Stomach (tissue), 9 donors: ENCODE measurements around the gene CCDC136. TPM values are rescaled to one million over a fixed set of nuclear protein-coding genes. Genes with fewer than 3 reads are reported as not detected.

Experiments
- DNase-seq, 2 donors: peaks; one replicate each; pipeline versions ENCODE4 v3.0.0 to v3.0.0-alpha.2; 2013 to 2019
- H3K27ac ChIP-seq, 5 donors: fragments of 200-600 bp in 4 of 5; sonication (generic) in 4 of 5; one replicate each; pipeline ENCODE4 v1.5.1; 2013 to 2019; ENCODE audit warnings: mild to moderate bottlenecking in 1 of 5, moderate library complexity in 1 of 5
- H3K27me3 ChIP-seq, 3 donors: fragments of 200-600 bp; sonication (generic); one replicate each; pipeline ENCODE4 v1.5.1; 2017 to 2019; ENCODE audit warnings: mixed run types in 1 of 3
- H3K36me3 ChIP-seq, 4 donors: fragments of 200-600 bp; sonication (generic); 1 replicate in 3 of 4; 2 replicates in 1 of 4; pipeline ENCODE4 v1.5.1; 2016 to 2019
- H3K4me1 ChIP-seq, 4 donors: fragments of 200-600 bp; sonication (generic); one replicate each; pipeline ENCODE4 v1.5.1; 2016 to 2019
- H3K4me3 ChIP-seq, 4 donors: fragments of 200-600 bp; sonication (generic) in 3 of 4; one replicate each; pipeline ENCODE4 v1.5.1; 2016 to 2019; ENCODE audit warnings: mild to moderate bottlenecking in 1 of 4
- H3K9me3 ChIP-seq, 4 donors: fragments of 200-600 bp; sonication (generic); one replicate each; pipeline ENCODE4 v1.5.1; 2016 to 2019
- EP300 ChIP-seq: sonication (generic); formaldehyde crosslinking; IDR thresholded peaks from one replicate; pipeline ENCODE4 v1.6.1; 2017; ENCODE audit warnings: antibody characterized with exemption
- POLR2A ChIP-seq, 4 donors: fragments of 450-650 bp; IDR thresholded peaks; one replicate each; pipeline ENCODE4 v1.6.1; 2016; ENCODE audit warnings: antibody characterized with exemption in 4 of 4, control low read depth in 2 of 4, mild to moderate bottlenecking in 1 of 4, moderate library complexity in 1 of 4
- POLR2AphosphoS5 ChIP-seq, 3 donors: sonication (generic); formaldehyde crosslinking; IDR thresholded peaks; one replicate each; pipeline ENCODE4 v1.6.1; 2016; ENCODE audit warnings: antibody characterized with exemption in 3 of 3
- WGBS, 5 donors: extraction: QIAGEN DNeasy Blood & Tissue Kit in 3 of 5; methylation state at CpG; one replicate each; pipeline versions ENCODE4 v1.1.5 to v1.1.7; 2013 to 2018; 5-methylcytosine and 5-hydroxymethylcytosine counted together
- intact Hi-C: fragments of 100-400 bp; cut with DNase I; formaldehyde crosslinking; loops from one replicate; pipeline ENCODE4 v1.15.1; 2023; ENCODE audit warnings: low total_unique reads
- polyA plus RNA-seq, 3 donors: library from polyadenylated mRNA; stranded (reverse); fragments of 200-250 nt; gene quantifications; one replicate each; pipeline ENCODE4 v1.2.3, GENCODE V29; 2013
- total RNA-seq, 5 donors: library from RNA; depleted of rRNA; stranded (reverse); fragments of >200 nt; gene quantifications; one replicate each; pipeline versions ENCODE4 v1.1.0 to v1.2.3, GENCODE V29; 2014 to 2016
- TF ChIP-seq, protein P1 (sequence below), 7 experiments: fragments of 450-650 bp in 4 of 7; fragments of 200-600 bp in 3 of 7; sonication (generic) in 3 of 7; IDR thresholded peaks; one replicate each; pipeline ENCODE4 v1.5.1; 2016 to 2019; ENCODE audit warnings: antibody characterized with exemption in 7 of 7, control low read depth in 2 of 7, mild to moderate bottlenecking in 1 of 7
- donor health status: healthy with polysubstance abuse.
- donor health status: Bipolar disorder and iron deficiency.
- donor health status: healthy.

CCDC136 gene
- total and polyA plus RNA-seq, 8 donors = 2.3 to 36.8 (median 5.4) TPM

DNA sequence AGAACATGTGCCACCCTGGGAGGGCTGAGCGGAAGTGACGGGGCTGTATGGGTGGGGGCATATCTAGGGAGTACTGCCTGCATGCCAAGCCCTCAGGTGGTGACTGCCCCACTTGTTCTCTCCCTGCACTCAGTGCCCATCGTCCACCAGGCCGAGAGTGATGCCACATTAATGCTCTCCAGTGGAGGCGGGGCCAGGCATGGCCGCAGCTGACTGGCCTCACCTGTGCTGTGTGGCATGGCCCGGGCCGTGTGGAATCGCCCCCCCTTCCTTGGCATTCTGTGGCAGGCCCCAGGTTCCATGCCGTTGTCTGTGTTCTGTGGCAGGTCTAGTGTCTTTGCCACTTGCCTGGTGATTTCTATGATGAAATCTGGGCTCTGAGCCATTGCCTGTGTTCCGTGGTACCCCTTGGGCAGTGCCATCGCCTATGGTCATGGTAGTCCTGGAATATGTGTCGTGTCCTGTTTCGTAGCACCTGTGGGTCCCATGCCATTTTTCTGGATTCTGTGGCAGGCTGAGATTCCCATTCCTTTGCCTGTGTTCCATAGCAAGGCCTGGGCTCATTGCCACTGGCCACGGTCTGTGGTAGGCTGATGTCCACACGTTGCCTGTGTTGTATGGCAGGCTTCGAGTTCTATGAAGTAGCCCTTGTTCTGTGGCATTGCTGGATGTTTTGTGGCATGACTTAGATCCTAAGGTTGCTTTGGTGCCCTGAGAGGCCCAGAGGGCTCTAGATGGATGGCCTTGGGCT, 47.4 kb downstream of the CCDC136 start:
- Histone ChIP-seq H3K27ac (peak overlapping the region in 2 of 5 donors; percentile 16 to 95), H3K4me1 (peaks cover 0 to 34% (median 4%) of the 10 kb centered on the region in 4 donors), H3K4me3 (no peak overlapping the region), H3K9me3 (no peaks in the 10 kb centered on the region), H3K36me3 (peaks cover 0 to 86% (median 52%) of the 10 kb centered on the region in 4 donors), H3K27me3 (no peaks in the 10 kb centered on the region)
- intact Hi-C loops = no loop called here
- TF ChIP-seq POLR2A (IDR thresholded peaks at IDR 0.05) (no peak), POLR2AphosphoS5 (IDR thresholded peaks at IDR 0.05) (no peak), EP300 (no peak)
- TF ChIP-seq, protein P1, sequence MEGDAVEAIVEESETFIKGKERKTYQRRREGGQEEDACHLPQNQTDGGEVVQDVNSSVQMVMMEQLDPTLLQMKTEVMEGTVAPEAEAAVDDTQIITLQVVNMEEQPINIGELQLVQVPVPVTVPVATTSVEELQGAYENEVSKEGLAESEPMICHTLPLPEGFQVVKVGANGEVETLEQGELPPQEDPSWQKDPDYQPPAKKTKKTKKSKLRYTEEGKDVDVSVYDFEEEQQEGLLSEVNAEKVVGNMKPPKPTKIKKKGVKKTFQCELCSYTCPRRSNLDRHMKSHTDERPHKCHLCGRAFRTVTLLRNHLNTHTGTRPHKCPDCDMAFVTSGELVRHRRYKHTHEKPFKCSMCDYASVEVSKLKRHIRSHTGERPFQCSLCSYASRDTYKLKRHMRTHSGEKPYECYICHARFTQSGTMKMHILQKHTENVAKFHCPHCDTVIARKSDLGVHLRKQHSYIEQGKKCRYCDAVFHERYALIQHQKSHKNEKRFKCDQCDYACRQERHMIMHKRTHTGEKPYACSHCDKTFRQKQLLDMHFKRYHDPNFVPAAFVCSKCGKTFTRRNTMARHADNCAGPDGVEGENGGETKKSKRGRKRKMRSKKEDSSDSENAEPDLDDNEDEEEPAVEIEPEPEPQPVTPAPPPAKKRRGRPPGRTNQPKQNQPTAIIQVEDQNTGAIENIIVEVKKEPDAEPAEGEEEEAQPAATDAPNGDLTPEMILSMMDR (IDR thresholded peaks at IDR 0.05) = no peak
- no peak for DNase-seq
- WGBS, 5 donors = 90 to 92% (median 91%) methylated on average over 12 to 17 of the region's 17 CpGs

DNA sequence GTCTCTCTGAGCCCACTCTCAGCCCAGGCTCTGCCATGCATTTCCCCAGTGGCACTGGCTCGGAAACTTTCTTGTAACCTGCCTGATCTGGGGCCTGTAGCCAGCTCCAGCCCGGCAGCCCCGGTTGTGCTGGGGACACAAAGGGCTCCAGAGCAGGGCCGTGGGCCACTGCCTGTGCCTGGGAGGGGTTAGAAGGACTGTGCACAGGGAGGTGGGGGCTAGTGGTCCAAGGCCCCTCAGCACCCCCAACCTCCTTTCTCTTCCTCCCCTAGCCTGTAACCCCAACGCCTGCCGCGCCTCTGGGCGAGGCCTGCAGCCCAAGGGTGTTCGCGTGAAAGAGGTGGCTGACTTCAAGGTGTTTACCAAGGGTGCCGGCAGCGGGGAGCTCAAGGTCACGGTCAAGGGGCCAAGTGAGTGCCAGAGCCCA, 48.0 kb downstream of the CCDC136 start:
- H3K36me3 ChIP-seq = peaks cover 0 to 92% (median 59%) of the 10 kb centered on the region in 4 donors
- no peaks in the 10 kb centered on the region for H3K9me3 ChIP-seq
- peak overlapping the region in 1 of 5 donors; percentile 95 for H3K27ac ChIP-seq
- no peaks in the 10 kb centered on the region for H3K27me3 ChIP-seq
- no peak overlapping the region for H3K4me3 ChIP-seq
- TF ChIP-seq POLR2A (IDR thresholded peaks at IDR 0.05) = no peak
- no peak for TF ChIP-seq POLR2AphosphoS5 (IDR thresholded peaks at IDR 0.05)
- no peak for TF ChIP-seq EP300
- TF ChIP-seq, protein P1 (IDR thresholded peaks at IDR 0.05) = no peak
- 36 to 68% (median 60%) methylated on average over 8 to 13 of the region's 13 CpGs for WGBS, 5 donors
- intact Hi-C loops = no loop called here
- DNase-seq = peak in 1 of 2 donors; percentile 58
- H3K4me1 ChIP-seq = peaks cover 0 to 28% (median 3%) of the 10 kb centered on the region in 4 donors

DNA sequence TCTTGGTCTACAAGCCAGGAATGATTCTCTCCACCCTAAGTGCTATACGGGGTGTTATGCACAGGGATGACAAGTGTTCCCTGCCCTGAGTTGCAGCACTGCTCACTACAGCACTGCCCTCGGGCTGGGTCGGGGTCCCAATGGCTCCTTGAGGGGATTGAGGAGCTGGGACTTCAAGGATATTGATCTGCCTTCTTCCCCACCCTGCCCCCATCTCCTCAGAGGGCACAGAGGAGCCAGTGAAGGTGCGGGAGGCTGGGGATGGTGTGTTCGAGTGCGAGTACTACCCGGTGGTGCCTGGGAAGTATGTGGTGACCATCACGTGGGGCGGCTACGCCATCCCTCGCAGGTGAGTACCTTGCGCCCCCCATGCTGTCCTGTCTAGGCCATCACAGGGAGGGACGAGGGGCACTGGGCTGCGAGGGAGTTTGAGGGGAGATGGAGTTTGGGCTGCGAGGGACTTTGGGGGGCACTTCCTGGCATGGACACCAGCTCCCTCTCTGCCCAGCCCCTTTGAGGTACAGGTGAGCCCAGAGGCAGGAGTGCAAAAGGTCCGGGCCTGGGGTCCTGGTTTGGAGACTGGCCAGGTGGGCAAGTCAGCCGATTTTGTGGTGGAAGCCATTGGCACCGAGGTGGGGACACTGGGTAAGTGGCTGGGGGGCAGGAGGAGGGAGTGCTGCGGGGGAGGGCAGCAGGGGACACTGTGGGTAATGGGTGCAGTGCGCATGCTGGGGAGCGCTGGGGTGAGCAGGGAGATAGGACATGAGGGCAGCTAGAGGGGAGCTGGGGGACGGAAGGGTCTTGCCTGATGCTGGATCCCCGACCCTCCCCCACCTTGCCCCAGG, 48.8 kb downstream of the CCDC136 start:
- peaks cover 0 to 20% (median 3%) of the 10 kb centered on the region in 4 donors for H3K4me1 ChIP-seq
- 85 to 94% (median 93%) methylated on average over 17 to 23 of the region's 23 CpGs for WGBS, 5 donors

DNA sequence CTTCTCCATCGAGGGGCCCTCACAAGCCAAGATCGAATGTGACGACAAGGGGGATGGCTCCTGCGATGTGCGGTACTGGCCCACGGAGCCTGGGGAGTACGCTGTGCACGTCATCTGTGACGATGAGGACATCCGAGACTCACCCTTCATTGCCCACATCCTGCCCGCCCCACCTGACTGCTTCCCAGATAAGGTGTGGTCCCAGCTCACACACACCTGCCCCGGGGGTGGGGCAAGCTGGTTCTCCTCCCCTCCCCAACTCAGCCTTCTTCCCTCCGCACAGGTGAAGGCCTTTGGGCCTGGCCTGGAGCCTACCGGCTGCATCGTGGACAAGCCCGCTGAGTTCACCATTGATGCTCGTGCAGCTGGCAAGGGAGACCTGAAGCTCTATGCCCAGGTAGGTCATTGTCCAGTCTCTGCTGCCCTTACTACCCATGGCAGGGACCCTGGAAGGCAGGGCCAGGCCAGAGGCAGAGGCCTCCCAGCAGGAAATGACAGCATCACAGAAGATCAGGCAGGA, 49.5 kb downstream of the CCDC136 start:
- 84 to 88% (median 85%) methylated on average over 7 to 17 of the region's 17 CpGs for WGBS, 5 donors
- DNase-seq = no peak

More for the DNA sequence above, 48.8 kb downstream of the CCDC136 start:
- TF ChIP-seq POLR2A (IDR thresholded peaks at IDR 0.05) = no peak
- DNase-seq = no peak
- H3K36me3 ChIP-seq = peaks cover 0 to 95% (median 60%) of the 10 kb centered on the region in 4 donors
- no peaks in the 10 kb centered on the region for H3K9me3 ChIP-seq
- no peak overlapping the region for H3K4me3 ChIP-seq
- no peaks in the 10 kb centered on the region for H3K27me3 ChIP-seq
- H3K27ac ChIP-seq = peak overlapping the region in 1 of 5 donors; percentile 95
- intact Hi-C loops = no loop called here

More for the DNA sequence above, 49.5 kb downstream of the CCDC136 start:
- intact Hi-C loops = no loop called here
- no peaks in the 10 kb centered on the region for H3K9me3 ChIP-seq
- H3K36me3 ChIP-seq = peaks cover 0 to 95% (median 62%) of the 10 kb centered on the region in 4 donors
- no peaks in the 10 kb centered on the region for H3K27me3 ChIP-seq
- TF ChIP-seq POLR2A (IDR thresholded peaks at IDR 0.05) (no peak), POLR2AphosphoS5 (IDR thresholded peaks at IDR 0.05) (no peak), EP300 (no peak)
- TF ChIP-seq, protein P1 (IDR thresholded peaks at IDR 0.05) = no peak
- peak overlapping the region in 2 of 5 donors; percentile 35 to 95 for H3K27ac ChIP-seq
- peaks cover 0 to 13% (median 3%) of the 10 kb centered on the region in 4 donors for H3K4me1 ChIP-seq
- no peak overlapping the region for H3K4me3 ChIP-seq
